ENCODE data around the gene ANKRD29. TPM values are rescaled to one million over a fixed set of nuclear protein-coding genes. Genes with fewer than 3 reads are reported as not detected.

ANKRD29 gene
- total and polyA plus RNA-seq, 9 of the 15 experiments (the other 6 are each of a cell fraction or from before 2014, with no cell fraction given): 0.36 TPM; not detected in 8

- BruUV-seq (replicated peaks): no TSS peak
- Histone ChIP-seq H3K36me3 (ENCODE audit: control insufficient read depth, insufficient read depth, low read length) (no peaks in the 10 kb centered on the region), H4K20me1 (replicated peaks; ENCODE audit: control insufficient read depth, insufficient read depth, low read length) (0 out of 2 replicates have a peak, but pooled peaks cover 5% of the 10 kb centered on the region), H3K4me3 (no peak overlapping the region), H3K79me2 (ENCODE audit: control insufficient read depth, insufficient read depth, low read length) (no peaks in the 10 kb centered on the region), H3K4me2 (ENCODE audit: insufficient read depth, low read length) (no peak overlapping the region), H3K9ac (ENCODE audit: insufficient read depth in 1 of 2, low read depth in 2 of 2, low read length in 2 of 2) (no peak overlapping the region), H3K9me1 (ENCODE audit: control insufficient read depth, insufficient read depth, low read length) (no peaks in the 10 kb centered on the region), H3K4me1 (replicated peaks in 1 of 2; ENCODE audit: control insufficient read depth in 2 of 2, insufficient read depth in 2 of 2, low read length in 2 of 2) (no peaks in the 10 kb centered on the region), H3K9me3 (replicated peaks; ENCODE audit: control insufficient read depth, insufficient read depth, low read depth, low read length) (no peaks in the 10 kb centered on the region), H3K27me3 (ENCODE audit: control insufficient read depth in 2 of 2, insufficient read depth in 2 of 2, low read length in 2 of 2) (peaks cover 10 to 25% of the 10 kb centered on the region in 2 experiments), H3K27ac (ENCODE audit: extremely low read depth, low read depth, low read length) (no peak overlapping the region), H2AFZ (ENCODE audit: low read depth, low read length) (no peak overlapping the region)
- WGBS (ENCODE audit: insufficient coverage, low coverage, missing lambda C conversion rate): 0% methylated on average over 1 of the region's 1 CpG
- TF ChIP-seq WHSC1 (IDR thresholded peaks at IDR 0.05; ENCODE audit: low read length) (no peak), HOXB6 (CRISPR knock-in tag; IDR thresholded peaks at IDR 0.05; ENCODE audit: borderline replicate concordance) (no peak), RBM15 (IDR thresholded peaks at IDR 0.05; ENCODE audit: insufficient read depth, low read length) (no peak), HMG20B (CRISPR knock-in tag; IDR thresholded peaks at IDR 0.05) (no peak), SMAD1 (IDR thresholded peaks at IDR 0.05; ENCODE audit: low read depth, low read length, partially characterized antibody) (no peak), HNRNPUL1 (IDR thresholded peaks at IDR 0.05; ENCODE audit: low read length) (no peak), ZNF12 (CRISPR knock-in tag; IDR thresholded peaks at IDR 0.05) (no peak), TFAM (CRISPR knock-in tag; conservative IDR thresholded peaks at IDR 0.05) (no peak), SUPT5H (IDR thresholded peaks at IDR 0.05) (no peak), ZNF668 (CRISPR knock-in tag; IDR thresholded peaks at IDR 0.05) (no peak), ZBED1 (IDR thresholded peaks at IDR 0.05) (no peak), TAF15 (IDR thresholded peaks at IDR 0.05; ENCODE audit: low read depth, low read length) (no peak), ZNF277 (CRISPR knock-in tag; IDR thresholded peaks at IDR 0.05; ENCODE audit: borderline replicate concordance) (no peak), ZNF121 (CRISPR knock-in tag; conservative IDR thresholded peaks at IDR 0.05) (no peak), ZFX (CRISPR knock-in tag; IDR thresholded peaks at IDR 0.05) (no peak), CHAMP1 (IDR thresholded peaks at IDR 0.05) (no peak), MLLT1 (IDR thresholded peaks at IDR 0.05) (no peak), PML (IDR thresholded peaks at IDR 0.05; ENCODE audit: low read length) (no peak)
- ChIA-PET CTCF (ENCODE audit: low intra/inter-chr PET ratio) (no interaction called here), POLR2A (interaction anchor here (0.7 to 1.2 kb wide), 3 partner anchors 9 to 32 kb away, joined by 3 to 4 read pairs (median 4); no protein-coding TSS in a partner anchor)
- no peak for DNase-seq (ENCODE audit: extremely low read depth in 1 of 4, low spot score in 3 of 4)
- intact Hi-C loops (cut with micrococcal nuclease): no loop called here
- in situ Hi-C loops (cut with MboI): no loop called here
- no peak; the same call in 2 of the 3 replicates for ATAC-seq
- no peak for FAIRE-seq
These were observed 8.9 kb upstream of the ANKRD29 start for GRCh38 chr18:23671564-23671963.
